GM19468 (cell line): ENCODE results near the gene NPAS3.

Experiments used
- ATAC-seq: cut with Tn5 transposase; IDR thresholded peaks from one replicate; pipeline ENCODE4 v1.9.1; 2021; ENCODE audit warnings: mild to moderate bottlenecking, moderate library complexity, moderate number of reproducible peaks; ENCODE audit not compliant: unreplicated experiment; ENCODE audit errors: extremely low read depth

Gene NPAS3

GRCh38 chr14:32938719-32939253 lies at the start of gene NPAS3:
Gene NPAS3, plus strand, starts transcription at chr14:32938879.
- no peak for ATAC-seq

DNA sequence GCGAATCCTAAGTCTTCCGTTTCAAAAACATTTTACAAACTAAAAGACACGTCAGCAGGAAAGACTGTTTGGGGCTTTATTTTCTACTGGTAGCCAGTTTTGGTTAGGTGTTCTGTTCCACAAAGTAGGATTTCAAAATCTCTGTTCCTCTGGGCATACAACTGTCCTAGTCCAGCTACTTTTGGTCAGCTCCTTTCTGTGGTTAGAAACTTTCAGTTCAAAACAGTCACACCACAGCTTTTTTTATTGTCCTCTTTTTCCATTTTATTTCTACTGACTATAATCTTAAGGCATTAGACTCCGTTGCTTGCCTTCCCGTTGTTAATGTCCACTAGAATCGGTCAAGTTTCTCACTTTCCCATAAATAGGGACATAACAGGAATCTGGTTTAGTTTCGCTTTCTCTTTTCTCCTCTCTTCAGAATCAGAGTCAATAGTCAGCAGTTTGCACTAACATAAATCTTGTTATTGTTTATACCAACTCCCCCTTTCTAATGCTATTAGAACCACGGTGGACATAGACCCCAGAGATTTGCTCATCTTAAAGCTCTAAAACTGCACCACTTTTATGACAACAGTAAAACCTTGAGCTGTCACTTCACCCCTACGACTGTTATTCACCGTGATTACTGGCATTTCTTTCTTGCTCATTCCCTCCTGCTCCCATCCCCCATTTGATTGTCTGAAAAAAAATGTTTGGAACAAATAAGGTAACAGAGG lies 41.5 kb upstream of the NPAS3 start:
- no peak for ATAC-seq

- no peak for ATAC-seq
These were observed 41.0 kb upstream of the NPAS3 start for GRCh38 chr14:32897698-32898064.

GRCh38 chr14:32898876-32899275 lies 39.8 kb upstream of the NPAS3 start:
- ATAC-seq: no peak

GRCh38 chr14:32900547-32900946 lies 38.1 kb upstream of the NPAS3 start:
- no peak for ATAC-seq

- no peak for ATAC-seq
These were observed 33.7 kb upstream of the NPAS3 start for GRCh38 chr14:32905013-32905412.

DNA sequence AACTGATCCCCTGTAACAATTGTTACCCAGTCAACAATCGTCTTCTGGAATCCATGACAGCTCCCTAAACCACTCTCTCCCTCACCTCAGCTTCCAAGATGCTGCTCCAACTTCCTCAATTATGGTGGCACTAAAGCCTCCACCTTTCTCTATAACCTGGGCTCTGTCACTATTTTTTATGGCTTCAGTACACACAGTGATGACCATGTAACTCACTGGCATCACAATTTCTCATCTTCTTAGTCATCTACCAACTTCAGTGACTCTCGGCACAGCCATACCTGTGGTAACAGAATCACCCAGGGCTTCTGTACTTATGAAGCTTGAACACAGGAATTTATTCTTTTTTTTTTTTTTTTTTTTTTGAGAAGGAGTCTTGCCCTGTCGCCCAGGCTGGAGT lies 32.0 kb upstream of the NPAS3 start:
- no peak for ATAC-seq

DNA sequence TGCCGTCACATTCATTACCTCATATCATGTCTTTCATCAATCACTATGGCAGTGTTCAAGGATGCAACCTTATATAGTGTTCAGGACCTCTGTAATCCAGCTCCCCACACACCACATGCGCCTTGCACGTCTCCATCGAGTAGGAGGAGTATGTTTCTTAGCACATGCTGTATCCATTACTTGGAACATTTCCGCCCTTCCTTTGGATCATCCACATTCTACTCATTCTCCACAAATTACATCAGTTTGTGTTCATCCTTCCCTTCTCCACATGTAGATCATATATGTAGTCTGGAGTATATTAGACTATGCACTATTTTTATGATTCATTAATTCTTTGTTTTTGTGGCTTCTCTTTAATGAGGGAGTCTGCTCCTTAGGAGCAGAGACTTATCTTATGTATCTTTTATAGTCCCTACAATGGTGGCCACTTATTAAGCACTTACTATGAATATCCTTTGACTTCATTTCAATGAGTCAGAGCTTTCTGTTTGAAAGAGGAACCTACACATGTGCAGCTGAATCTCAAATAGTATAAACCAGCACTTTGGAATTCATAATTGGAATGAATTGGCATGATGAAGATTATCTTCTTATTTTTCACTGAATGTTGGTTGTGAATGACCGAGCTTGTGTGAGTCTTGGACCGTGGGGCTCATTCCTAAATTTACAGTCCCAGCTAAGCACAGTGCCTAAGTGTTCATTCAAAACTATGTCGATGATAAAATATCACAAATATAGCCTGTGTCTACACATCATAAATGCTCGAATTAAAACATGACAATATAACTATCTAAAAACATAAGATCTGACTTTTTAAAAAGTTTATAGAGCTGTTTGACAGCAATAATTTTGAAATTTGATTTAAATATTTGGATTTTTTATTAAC lies 30.2 kb upstream of the NPAS3 start:
- ATAC-seq: no peak

GRCh38 chr14:32913725-32914124 lies 25.0 kb upstream of the NPAS3 start:
- no peak for ATAC-seq

DNA sequence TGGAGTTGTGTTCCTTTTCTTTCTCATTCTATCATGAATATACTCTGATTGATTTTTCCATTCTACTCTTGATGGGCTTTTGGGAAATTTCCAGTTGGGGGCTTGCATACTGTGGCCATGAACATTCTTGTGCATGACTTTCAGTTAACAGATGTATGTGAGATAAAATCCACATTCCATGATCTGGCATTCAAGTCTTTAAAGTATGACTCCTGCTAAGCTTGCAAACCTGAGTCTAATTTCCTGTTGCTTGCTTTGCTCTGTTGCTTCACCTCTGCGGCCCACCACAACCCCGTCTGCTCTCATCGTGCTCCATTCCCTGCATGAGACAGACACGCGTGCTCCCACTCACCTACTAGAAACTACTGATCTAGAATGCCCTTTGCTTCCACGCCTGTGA lies 24.3 kb upstream of the NPAS3 start:
- ATAC-seq: no peak

- no peak for ATAC-seq
These were observed 17.9 kb upstream of the NPAS3 start for GRCh38 chr14:32920696-32921276.

DNA sequence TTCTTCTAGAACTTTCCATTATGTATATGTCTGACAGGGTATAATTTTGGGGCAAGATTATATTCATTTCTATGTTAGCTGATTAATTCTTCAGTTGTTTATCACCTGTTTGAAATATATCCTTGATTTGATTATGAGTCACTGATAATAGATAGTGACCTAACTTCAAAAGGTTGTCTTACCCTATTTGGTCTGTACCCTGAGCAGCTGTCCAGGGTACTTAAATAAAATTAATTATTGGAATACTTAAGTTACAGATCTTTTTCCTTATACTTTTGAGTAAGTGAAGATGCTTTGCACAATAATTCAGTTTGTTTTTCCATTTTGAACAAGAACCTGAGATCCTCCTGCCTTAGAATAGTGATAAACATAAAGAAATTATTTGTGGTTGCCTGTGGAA lies 13.2 kb upstream of the NPAS3 start:
- ATAC-seq: no peak

DNA sequence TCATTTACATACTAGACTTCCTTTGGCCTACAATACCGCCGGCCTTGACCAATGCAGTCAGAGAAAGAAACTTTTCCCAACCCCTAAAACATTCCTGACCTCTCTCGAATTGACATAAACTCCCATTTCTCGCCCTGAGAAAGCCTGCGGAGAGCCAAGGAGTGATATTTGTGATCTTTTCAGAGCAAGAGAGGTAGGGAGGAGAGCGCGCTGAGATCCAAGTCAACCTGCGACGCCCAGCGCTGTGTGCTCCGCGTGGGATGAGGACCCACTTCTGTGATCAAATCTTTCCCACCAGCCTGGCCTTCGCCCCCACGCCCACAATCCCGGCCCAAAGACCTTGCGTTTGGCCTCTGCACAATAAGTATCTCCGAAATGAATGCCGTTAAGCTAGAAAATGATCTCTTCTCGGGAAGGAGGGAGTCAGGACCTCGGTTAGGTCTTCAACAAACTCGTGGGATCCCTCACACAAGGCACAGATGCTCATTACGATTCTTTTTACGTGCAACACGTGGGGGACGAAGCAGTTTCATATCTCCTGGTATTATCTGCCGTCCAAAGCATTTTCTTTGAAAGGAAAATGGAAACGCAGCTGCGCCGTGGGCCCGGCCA lies 6.3 kb upstream of the NPAS3 start:
- no peak for ATAC-seq

GRCh38 chr14:32932914-32933628 lies 5.6 kb upstream of the NPAS3 start:
- no peak for ATAC-seq

DNA sequence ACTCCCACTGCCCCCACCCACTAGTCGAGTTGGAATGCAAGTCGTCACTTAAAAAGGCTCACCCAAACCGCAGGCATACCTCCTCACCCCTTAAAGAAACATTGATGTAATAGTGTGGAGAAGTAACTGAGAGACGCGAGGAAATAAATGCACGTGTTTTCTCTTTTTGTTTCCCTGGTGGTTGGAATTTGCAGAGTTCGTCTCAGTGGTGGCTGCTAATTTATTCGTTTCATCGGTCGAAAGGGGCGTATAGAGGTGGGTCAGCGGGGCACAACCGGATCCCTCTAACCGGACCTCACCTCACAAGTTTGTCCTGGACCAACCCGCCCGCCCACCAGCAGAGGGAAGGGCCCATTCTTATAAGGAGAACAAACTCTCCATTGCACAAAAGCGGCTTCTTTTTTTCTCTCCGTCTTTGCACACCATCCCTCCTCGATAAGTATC lies 5.0 kb upstream of the NPAS3 start:
- ATAC-seq: no peak

GRCh38 chr14:32934073-32934880 lies 4.4 kb upstream of the NPAS3 start:
- ATAC-seq: no peak

DNA sequence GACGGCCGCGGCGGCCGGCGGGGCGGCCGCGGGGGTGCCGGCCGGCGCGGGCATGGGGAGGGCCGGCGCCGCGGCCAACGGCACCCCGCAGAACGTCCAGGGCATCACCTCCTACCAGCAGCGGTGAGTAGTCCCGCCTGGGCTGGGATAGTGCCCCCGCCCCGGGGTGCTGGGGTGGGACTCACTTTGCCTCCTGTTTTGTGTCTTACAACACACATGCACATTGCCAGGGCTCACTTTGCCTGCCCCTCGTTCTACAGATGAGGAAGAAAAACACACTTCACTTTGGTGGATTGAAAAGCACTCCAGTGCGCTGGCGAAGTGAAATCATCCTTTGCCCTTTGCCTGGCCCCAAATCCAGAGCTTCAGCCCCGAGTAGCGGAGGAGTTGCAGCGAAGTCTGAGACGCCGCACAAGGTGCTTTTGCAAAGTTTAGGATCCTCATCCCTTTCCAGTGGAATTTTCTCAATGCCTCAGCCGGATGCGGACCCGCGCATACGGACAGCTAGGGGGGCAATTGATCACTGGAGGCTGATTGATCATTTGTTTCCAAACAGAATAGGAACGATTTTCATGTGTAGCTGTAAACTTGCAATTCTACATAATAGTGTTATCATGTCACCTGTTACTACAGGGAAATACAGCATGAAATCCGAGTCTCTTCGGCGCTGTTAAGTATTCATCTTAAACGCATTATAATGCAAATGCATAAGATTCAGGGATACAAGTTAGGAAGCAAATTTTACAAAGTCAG lies 3.6 kb upstream of the NPAS3 start:
- no peak for ATAC-seq
